GM19397 (cell line): ENCODE measurements around the gene ETDC.

ENCODE experiments used
- ATAC-seq: cut with Tn5 transposase; IDR thresholded peaks from one replicate; pipeline ENCODE4 v1.9.1; 2021; ENCODE audit warnings: mild to moderate bottlenecking, moderate library complexity; ENCODE audit not compliant: unreplicated experiment

Gene ETDC

DNA sequence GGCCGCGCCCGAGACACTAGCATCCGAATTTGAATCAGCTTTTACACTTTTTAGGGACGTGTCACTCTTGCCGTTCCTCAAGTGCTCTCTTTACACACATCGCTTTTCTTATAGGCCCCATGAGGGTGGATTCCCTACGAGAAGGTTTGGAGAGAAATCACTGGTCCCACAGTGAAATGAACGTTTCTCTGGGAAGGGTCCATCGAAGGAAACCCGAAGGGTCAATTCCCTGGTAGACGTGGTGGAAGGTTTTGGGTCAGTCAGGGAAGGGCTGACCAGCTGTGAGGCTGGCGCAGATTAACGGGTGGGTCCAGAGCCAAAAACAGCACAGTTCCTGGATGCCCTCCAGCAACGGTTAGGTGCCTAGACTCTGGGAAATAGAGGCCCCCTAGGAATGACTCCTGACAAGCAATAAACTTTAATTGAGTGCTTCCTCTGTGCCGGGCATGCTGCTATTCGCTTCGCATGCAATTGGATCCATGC lies 35.9 kb downstream of the ETDC start:
- ATAC-seq, result no peak

DNA sequence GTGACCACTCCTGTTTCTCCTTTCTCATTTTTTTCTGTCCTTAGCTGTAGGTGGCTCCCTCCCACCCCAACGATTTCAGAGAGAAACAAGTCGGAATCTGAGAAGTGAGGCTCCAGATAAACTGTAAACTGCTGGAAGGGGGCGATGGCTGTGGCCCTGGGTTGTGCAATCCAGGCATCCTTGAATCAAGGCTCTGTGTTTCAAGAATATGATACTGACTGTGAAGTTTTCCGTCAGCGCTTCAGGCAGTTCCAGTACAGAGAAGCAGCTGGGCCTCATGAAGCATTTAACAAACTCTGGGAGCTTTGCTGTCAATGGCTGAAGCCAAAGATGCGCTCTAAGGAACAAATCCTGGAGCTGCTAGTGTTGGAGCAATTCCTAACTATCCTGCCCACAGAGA lies 37.7 kb downstream of the ETDC start:
- no peak for ATAC-seq

DNA sequence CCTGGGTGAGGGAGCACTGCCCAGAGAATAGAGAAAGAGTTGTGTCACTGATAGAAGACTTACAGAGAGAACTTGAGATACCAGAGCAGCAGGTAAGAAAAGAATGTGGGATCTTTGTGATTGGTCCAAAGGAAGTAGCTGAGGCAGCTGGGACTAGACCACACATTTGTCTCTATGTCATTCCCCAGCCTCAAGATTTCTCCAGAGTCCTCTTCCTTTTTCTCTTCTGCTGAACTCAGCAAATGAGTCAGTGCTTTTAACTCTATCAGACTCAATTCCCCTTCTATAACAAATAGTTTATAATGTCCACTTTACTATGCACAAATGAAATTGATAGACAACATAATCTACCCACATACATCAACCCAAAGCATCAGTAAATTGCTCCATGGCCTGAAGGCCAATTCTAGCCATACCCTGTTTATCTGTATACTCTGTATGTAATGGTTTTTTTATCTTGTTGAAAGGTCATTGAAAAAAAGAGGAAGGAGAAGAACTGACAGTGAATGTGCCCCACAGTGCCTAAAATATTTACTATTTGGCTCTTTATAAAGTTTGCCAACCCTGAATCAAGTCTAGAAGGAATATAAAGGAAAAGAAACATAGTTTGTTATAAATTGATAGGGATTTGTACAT lies 38.2 kb downstream of the ETDC start:
- no peak for ATAC-seq

DNA sequence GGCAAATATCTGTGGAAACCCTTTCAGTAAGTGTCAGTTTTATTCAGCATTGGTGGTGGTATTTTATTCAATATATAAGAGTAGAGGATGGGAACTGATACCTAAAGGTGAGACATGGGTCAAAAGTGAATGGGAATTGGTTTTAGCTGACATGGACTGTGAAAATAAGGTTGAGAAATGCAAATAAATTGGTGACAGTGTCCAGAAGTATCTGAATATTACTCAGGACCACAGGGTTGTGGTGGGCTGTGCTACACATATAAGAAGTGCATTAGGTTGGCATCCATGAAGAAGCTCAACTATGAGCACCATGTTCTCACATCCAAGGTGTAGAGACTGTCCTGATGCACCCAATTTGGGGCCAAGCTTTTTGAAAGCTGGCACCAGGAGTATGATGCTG lies 45.0 kb downstream of the ETDC start:
- ATAC-seq, result peak; percentile 50
